ENCODE results near the gene BTBD17.

- TF ChIP-seq RAD21 (IDR thresholded peaks at IDR 0.05; ENCODE audit: low read depth) = no peak
- no peak for TF ChIP-seq REST (IDR thresholded peaks at IDR 0.05; ENCODE audit: low read depth)
Measured at GRCh38 chr17:74329378-74329777, 32.3 kb downstream of the BTBD17 start.

All from Ishikawa (cell line).